ENCODE data around the gene TMSB4X. TPM values are rescaled to one million over a fixed set of nuclear protein-coding genes. Genes with fewer than 3 reads are reported as not detected.

The TMSB4X gene
- total RNA-seq, 1 donor from 2014 or later, result 4,388 TPM

GRCh38 chrX:13005661-13006473, 31.0 kb downstream of the TMSB4X start:
- FAIRE-seq, result peak; percentile 84
- Histone ChIP-seq H3K4me3 (ENCODE audit: insufficient read depth, low read depth, low read length) (no peak overlapping the region), H4K20me1 (ENCODE audit: insufficient read depth, low read length) (no peaks in the 10 kb centered on the region), H3K27ac (ENCODE audit: low read depth, low read length) (no peak overlapping the region), H3K27me3 (ENCODE audit: insufficient read depth, low read length) (no peaks in the 10 kb centered on the region), H3K36me3 (ENCODE audit: insufficient read depth, low read length) (no peaks in the 10 kb centered on the region), H3K4me2 (ENCODE audit: low read length) (peak overlapping the region; percentile 26), H3K9me3 (ENCODE audit: insufficient read depth, low read depth, low read length) (no peaks in the 10 kb centered on the region), H3K4me1 (ENCODE audit: insufficient read depth, low read length) (peaks cover 17% of the 10 kb centered on the region), H3K9ac (ENCODE audit: low read length) (no peak overlapping the region), H2AFZ (ENCODE audit: low read depth, low read length) (no peak overlapping the region), H3K79me2 (ENCODE audit: insufficient read depth, low read length) (no peaks in the 10 kb centered on the region)
- no peaks in the 10 kb centered on the region for H3K27me3 Mint-ChIP-seq (ENCODE audit: low read depth, unreplicated experiment)
- H3K36me3 Mint-ChIP-seq (ENCODE audit: low read depth, unreplicated experiment), result no peaks in the 10 kb centered on the region
- no peaks in the 10 kb centered on the region for H3K9me3 Mint-ChIP-seq (ENCODE audit: unreplicated experiment)
- peaks cover 20% of the 10 kb centered on the region for H3K4me1 Mint-ChIP-seq (ENCODE audit: low read depth, unreplicated experiment)
- no peak overlapping the region for H3K4me3 Mint-ChIP-seq (ENCODE audit: unreplicated experiment)
- TF ChIP-seq EZH2 (IDR thresholded peaks at IDR 0.05; ENCODE audit: insufficient read depth, low read length) (no peak), CTCF (IDR thresholded peaks at IDR 0.05; ENCODE audit: insufficient read depth, low read depth, low read length) (no peak)
- peak overlapping the region; percentile 80 for H3K27ac Mint-ChIP-seq (ENCODE audit: unreplicated experiment)
- DNase-seq (ENCODE audit: low read depth), result peak; percentile 66

GRCh38 chrX:13007519-13008188, 32.7 kb downstream of the TMSB4X start:
- no peak overlapping the region for H3K27ac Mint-ChIP-seq (ENCODE audit: unreplicated experiment)
- TF ChIP-seq CTCF (IDR thresholded peaks at IDR 0.05; ENCODE audit: insufficient read depth, low read depth, low read length) (no peak), EZH2 (IDR thresholded peaks at IDR 0.05; ENCODE audit: insufficient read depth, low read length) (no peak)
- DNase-seq (ENCODE audit: low read depth), result peak; percentile 56
- H3K4me3 Mint-ChIP-seq (ENCODE audit: unreplicated experiment), result no peak overlapping the region
- peaks cover 20% of the 10 kb centered on the region for H3K4me1 Mint-ChIP-seq (ENCODE audit: low read depth, unreplicated experiment)
- H3K9me3 ChIP-seq (ENCODE audit: insufficient read depth, low read depth, low read length), result no peaks in the 10 kb centered on the region
- peaks cover 17% of the 10 kb centered on the region for H3K4me1 ChIP-seq (ENCODE audit: insufficient read depth, low read length)
- H2AFZ ChIP-seq (ENCODE audit: low read depth, low read length), result no peak overlapping the region
- no peak overlapping the region for H3K4me3 ChIP-seq (ENCODE audit: insufficient read depth, low read depth, low read length)
- H3K36me3 ChIP-seq (ENCODE audit: insufficient read depth, low read length), result no peaks in the 10 kb centered on the region
- no peaks in the 10 kb centered on the region for H3K9me3 Mint-ChIP-seq (ENCODE audit: unreplicated experiment)
- peak overlapping the region; percentile 12 for H3K27ac ChIP-seq (ENCODE audit: low read depth, low read length)
- peak overlapping the region; percentile 19 for H3K4me2 ChIP-seq (ENCODE audit: low read length)
- no peak overlapping the region for H3K9ac ChIP-seq (ENCODE audit: low read length)
- H4K20me1 ChIP-seq (ENCODE audit: insufficient read depth, low read length), result no peaks in the 10 kb centered on the region
- no peaks in the 10 kb centered on the region for H3K36me3 Mint-ChIP-seq (ENCODE audit: low read depth, unreplicated experiment)
- no peaks in the 10 kb centered on the region for H3K79me2 ChIP-seq (ENCODE audit: insufficient read depth, low read length)
- FAIRE-seq, result no peak
- H3K27me3 Mint-ChIP-seq (ENCODE audit: low read depth, unreplicated experiment), result no peaks in the 10 kb centered on the region
- no peaks in the 10 kb centered on the region for H3K27me3 ChIP-seq (ENCODE audit: insufficient read depth, low read length)

GRCh38 chrX:13008189-13008533, 33.3 kb downstream of the TMSB4X start:
- H3K79me2 ChIP-seq (ENCODE audit: insufficient read depth, low read length), result no peaks in the 10 kb centered on the region
- H3K9me3 Mint-ChIP-seq (ENCODE audit: unreplicated experiment), result no peaks in the 10 kb centered on the region
- no peak overlapping the region for H3K4me3 ChIP-seq (ENCODE audit: insufficient read depth, low read depth, low read length)
- no peak overlapping the region for H3K27ac Mint-ChIP-seq (ENCODE audit: unreplicated experiment)
- DNase-seq (ENCODE audit: low read depth) (no peak), FAIRE-seq (peak; percentile 97)
- H3K36me3 ChIP-seq (ENCODE audit: insufficient read depth, low read length), result no peaks in the 10 kb centered on the region
- TF ChIP-seq EZH2 (IDR thresholded peaks at IDR 0.05; ENCODE audit: insufficient read depth, low read length), result no peak
- TF ChIP-seq CTCF (IDR thresholded peaks at IDR 0.05; ENCODE audit: insufficient read depth, low read depth, low read length), result no peak
- H3K27me3 ChIP-seq (ENCODE audit: insufficient read depth, low read length), result no peaks in the 10 kb centered on the region
- no peaks in the 10 kb centered on the region for H3K36me3 Mint-ChIP-seq (ENCODE audit: low read depth, unreplicated experiment)
- H4K20me1 ChIP-seq (ENCODE audit: insufficient read depth, low read length), result no peaks in the 10 kb centered on the region
- no peak overlapping the region for H2AFZ ChIP-seq (ENCODE audit: low read depth, low read length)
- no peaks in the 10 kb centered on the region for H3K27me3 Mint-ChIP-seq (ENCODE audit: low read depth, unreplicated experiment)
- peaks cover 20% of the 10 kb centered on the region for H3K4me1 Mint-ChIP-seq (ENCODE audit: low read depth, unreplicated experiment)
- H3K4me3 Mint-ChIP-seq (ENCODE audit: unreplicated experiment), result no peak overlapping the region
- no peak overlapping the region for H3K9ac ChIP-seq (ENCODE audit: low read length)
- no peak overlapping the region for H3K27ac ChIP-seq (ENCODE audit: low read depth, low read length)
- H3K9me3 ChIP-seq (ENCODE audit: insufficient read depth, low read depth, low read length), result no peaks in the 10 kb centered on the region
- peaks cover 17% of the 10 kb centered on the region for H3K4me1 ChIP-seq (ENCODE audit: insufficient read depth, low read length)
- H3K4me2 ChIP-seq (ENCODE audit: low read length), result peak overlapping the region; percentile 19

All from astrocyte (in vitro differentiated cells and primary cell).